HepG2 (cell line): ENCODE results near the gene B4GALT2. TPM values are rescaled to one million over a fixed set of nuclear protein-coding genes. Genes with fewer than 3 reads are reported as not detected.

Experiments
- ATAC-seq: fragments of 200-7000 bp; cut with Tn5 transposase; 3 replicates; pipeline ENCODE4 v1.9.1; 2020; ENCODE audit warnings: mild to moderate bottlenecking, moderate library complexity
- BruUV-seq: library from RNA; stranded (reverse); fragments of 400-500 nt; replicated peaks from 2 replicates; lab custom pipeline; 2021; lab: Mats Ljungman, UMichigan
- CTCF ChIA-PET: fragments of 300-600 bp; formaldehyde crosslinking; extraction: SDS; loops from one replicate; lab custom pipeline; 2021; ENCODE audit warnings: low total read pairs, inconsistent platforms, low intra/inter-chr PET ratio; lab: Yijun Ruan, JAX
- POLR2A ChIA-PET: fragments of 350-600 bp; sonication (Branson Sonifier 250); formaldehyde crosslinking; loops from one replicate; lab custom pipeline; 2020; ENCODE audit warnings: antibody characterized with exemption, inconsistent platforms; lab: Yijun Ruan, JAX
- DNase-seq: peaks from one replicate; pipeline ENCODE4 v3.0.0-alpha.2; 2015; ENCODE audit warnings: low spot score
- FAIRE-seq: peaks from 3 replicates; lab custom pipeline; 2011; peaks lifted over from hg19 to GRCh38; lab: Jason Lieb, UNC
- H2AFZ ChIP-seq: one replicate; pipeline ENCODE4 v1.6.1; 2011; ENCODE audit warnings: low read length, inconsistent platforms
- H3K27ac ChIP-seq: fragments of 300-600 bp; 3 replicates; pipeline ENCODE4 v1.8.0; 2011; ENCODE audit warnings: mixed run types, mild to moderate bottlenecking, mixed read lengths, low read length, inconsistent platforms; ENCODE audit not compliant: insufficient read depth; ENCODE audit errors: extremely low read length
- H3K27me3 ChIP-seq, 2 experiments: fragments of 200-600 bp in 1 of 2; 2 replicates in 1 of 2; 3 replicates in 1 of 2; pipeline versions ENCODE4 v1.6.0 to v1.8.0; 2011; ENCODE audit warnings: low read length in 2 of 2, mild to moderate bottlenecking in 2 of 2, moderate library complexity in 2 of 2, inconsistent platforms in 1 of 2; ENCODE audit not compliant: insufficient read depth in 2 of 2, control insufficient read depth in 1 of 2
- H3K36me3 ChIP-seq, 2 experiments: fragments of 200-600 bp in 1 of 2; replicated peaks in 1 of 2; 2 replicates in 1 of 2; 3 replicates in 1 of 2; pipeline versions ENCODE4 v1.5.1 to v1.8.0; 2011; ENCODE audit warnings: low read length in 2 of 2, inconsistent platforms in 1 of 2; ENCODE audit not compliant: insufficient read depth in 2 of 2, control insufficient read depth in 1 of 2
- H3K4me1 ChIP-seq: 2 replicates; pipeline ENCODE4 v1.5.1; 2012; ENCODE audit warnings: low read length, inconsistent platforms; ENCODE audit not compliant: insufficient read depth
- H3K4me2 ChIP-seq: 2 replicates; pipeline ENCODE4 v1.6.0; 2011; ENCODE audit warnings: low read depth, low read length, inconsistent platforms
- H3K4me3 ChIP-seq, 3 experiments: fragments of 200-600 bp in 1 of 3; sonication (generic), shearing (Covaris generic) in 1 of 3; replicated peaks in 1 of 3; 2 replicates each; pipeline ENCODE4 v1.5.1; 2011 to 2016; ENCODE audit warnings: low read length in 3 of 3, inconsistent platforms in 2 of 3, low read depth in 2 of 3, mild to moderate bottlenecking in 2 of 3, control low read depth in 1 of 3, mixed read lengths in 1 of 3; ENCODE audit not compliant: insufficient read depth in 1 of 3
- H3K79me2 ChIP-seq: one replicate; pipeline ENCODE4 v1.6.1; 2011; ENCODE audit warnings: low read length, inconsistent platforms; ENCODE audit not compliant: insufficient read depth
- H3K9ac ChIP-seq: 2 replicates; pipeline ENCODE4 v1.6.0; 2011; ENCODE audit warnings: mild to moderate bottlenecking, low read depth, low read length, inconsistent platforms; ENCODE audit not compliant: insufficient read depth
- H3K9me3 ChIP-seq: 2 replicates; pipeline ENCODE4 v1.5.1; 2012; ENCODE audit warnings: mild to moderate bottlenecking, low read length
- H4K20me1 ChIP-seq: 2 replicates; pipeline ENCODE4 v1.6.0; 2011; ENCODE audit warnings: inconsistent platforms, mild to moderate bottlenecking, low read length, moderate library complexity; ENCODE audit not compliant: insufficient read depth
- CEBPB ChIP-seq: IDR thresholded peaks from 2 replicates; pipeline ENCODE4 v1.6.1; 2011; ENCODE audit warnings: low read depth, low read length, improper control_type of control experiment, borderline replicate concordance
- ZBTB26 ChIP-seq: IDR thresholded peaks from 2 replicates; pipeline ENCODE4 v1.6.1; 2016; ENCODE audit warnings: missing compliant biosample characterization, missing genetic modification reagents, borderline replicate concordance
- ZNF318 ChIP-seq: sonication (generic); formaldehyde crosslinking; IDR thresholded peaks from 2 replicates; pipeline ENCODE4 v1.4.0; 2020; ENCODE audit warnings: mild to moderate bottlenecking, missing genetic modification reagents
- WGBS: methylation state at CpG from one replicate; pipeline ENCODE4 v1.1.6; 2017; ENCODE audit warnings: low lambda C conversion rate; 5-methylcytosine and 5-hydroxymethylcytosine counted together
- in situ Hi-C: cut with HindIII; loops from 2 replicates; pipeline ENCODE4 v1.10.0; 2017; ENCODE audit warnings: low pct_unique_long_range_greater_than_20kb; ENCODE audit not compliant: extremely low pct_ligation_motif_present
- intact Hi-C: fragments of 100-400 bp; cut with micrococcal nuclease; formaldehyde crosslinking; loops from one replicate; pipeline ENCODE4 v1.10.0; 2022; ENCODE audit not compliant: unreplicated experiment
- polyA plus RNA-seq, 8 experiments: library from polyadenylated mRNA; depleted of rRNA in 3 of 8; stranded (reverse) in 7 of 8; unstranded in 1 of 8; fragments of >200 nt; fragmentation: Illumina TruSeq in 4 of 8; extraction: Trizol in 4 of 8; gene quantifications; 2 replicates each; pipeline versions ENCODE4 v1.2.1 to v1.2.3, GENCODE V29; 2011 to 2016; ENCODE audit warnings: low read depth in 4 of 8, missing spikeins in 1 of 8, mixed read lengths in 1 of 8; ENCODE audit not compliant: insufficient read depth in 1 of 8
- total RNA-seq, 5 experiments: library from RNA; depleted of rRNA; stranded (reverse); fragments of >200 nt; fragmentation: Illumina TruSeq; extraction: Trizol; gene quantifications; 2 replicates each; pipeline ENCODE4 v1.2.3, GENCODE V29; 2016; ENCODE audit warnings: low read depth in 1 of 5

Gene B4GALT2
- total and polyA plus RNA-seq, 2 of the 13 experiments (the other 11 are each of a cell fraction or from before 2014, with no cell fraction given): 41.9 to 78.0 TPM

GRCh38 chr1:43963006-43963405, 16.0 kb upstream of the B4GALT2 start:
- TF ChIP-seq CEBPB (0 out of 2 replicates have a peak, but pooled peaks have one; percentile 1), ZBTB26 (CRISPR knock-in tag) (no peak), ZNF318 (CRISPR knock-in tag) (no peak)
- CTCF ChIA-PET: no interaction called here

More at GRCh38 chr1:43963006-43963405, 16.0 kb upstream of the B4GALT2 start:
- no peaks in the 10 kb centered on the region for H4K20me1 ChIP-seq
- intact Hi-C loops (no loop called here), in situ Hi-C loops (no loop called here)
- POLR2A ChIA-PET: no interaction called here
- no peaks in the 10 kb centered on the region for H3K79me2 ChIP-seq
- BruUV-seq: no TSS peak
- H3K9me3 ChIP-seq: no peaks in the 10 kb centered on the region
- no peak overlapping the region for H2AFZ ChIP-seq
- H3K36me3 ChIP-seq: peaks cover 8 to 11% of the 10 kb centered on the region in 2 experiments; a peak in 4 of 5 replicates
- H3K4me1 ChIP-seq: no peaks in the 10 kb centered on the region
- DNase-seq: no peak
- FAIRE-seq: no peak
- H3K4me2 ChIP-seq: no peak overlapping the region
- no peak overlapping the region for H3K9ac ChIP-seq
- H3K27me3 ChIP-seq: no peaks in the 10 kb centered on the region
- no peak overlapping the region for H3K27ac ChIP-seq
- H3K4me3 ChIP-seq: no peak overlapping the region
- 97% methylated on average over 3 of the region's 3 CpGs for WGBS
- no peak for ATAC-seq
